PC-3 (cell line): ENCODE measurements around the gene RB1. TPM values are rescaled to one million over a fixed set of nuclear protein-coding genes. Genes with fewer than 3 reads are reported as not detected.

Experiments used
- ATAC-seq: fragments of 200-7000 bp; cut with Tn5 transposase; 2 replicates; pipeline ENCODE4 v1.9.1; 2020; ENCODE audit warnings: mild to moderate bottlenecking, moderate library complexity
- BruUV-seq: library from RNA; stranded (reverse); fragments of 400-500 nt; replicated peaks from 2 replicates; lab custom pipeline; 2021; lab: Mats Ljungman, UMichigan
- CTCF ChIA-PET: fragments of 300-600 bp; sonication (Branson Sonifier 250); formaldehyde crosslinking; loops from one replicate; lab custom pipeline; 2022; ENCODE audit warnings: antibody characterized with exemption; lab: Charles Lee
- POLR2A ChIA-PET: fragments of 300-600 bp; sonication (Branson Sonifier 250); formaldehyde crosslinking; loops from one replicate; lab custom pipeline; 2022; ENCODE audit warnings: antibody characterized with exemption; ENCODE audit not compliant: unreplicated experiment; lab: Charles Lee
- DNase-seq: peaks from one replicate; pipeline ENCODE4 v3.0.0-alpha.2; 2015
- H2AFZ ChIP-seq: fragments of 300-600 bp; sonication (generic); 2 replicates; pipeline ENCODE4 v1.6.0; 2016; ENCODE audit warnings: antibody characterized with exemption, low read length
- H3F3A ChIP-seq: fragments of 300-600 bp; sonication (generic); one replicate; pipeline ENCODE4 v1.6.0; 2017; ENCODE audit warnings: antibody characterized with exemption, low read length, control low read depth, mild to moderate bottlenecking; ENCODE audit not compliant: unreplicated experiment
- H3K27ac ChIP-seq: fragments of 300-600 bp; sonication (generic); 2 replicates; pipeline ENCODE4 v1.5.1; 2016; ENCODE audit warnings: mild to moderate bottlenecking, low read length
- H3K27me3 ChIP-seq: fragments of 300-600 bp; sonication (generic); 2 replicates; pipeline ENCODE4 v1.6.1; 2016; ENCODE audit warnings: low read length, mixed read lengths
- H3K36me3 ChIP-seq: fragments of 300-600 bp; sonication (generic); 2 replicates; pipeline ENCODE4 v1.6.1; 2016; ENCODE audit warnings: low read depth, mixed run types, low read length, mixed read lengths
- H3K4me1 ChIP-seq: fragments of 300-600 bp; sonication (generic); 2 replicates; pipeline ENCODE4 v1.5.1; 2016; ENCODE audit warnings: low read length; ENCODE audit not compliant: insufficient read depth
- H3K4me2 ChIP-seq: fragments of 300-600 bp; sonication (generic); 2 replicates; pipeline ENCODE4 v1.6.0; 2016; ENCODE audit warnings: low read length
- H3K4me3 ChIP-seq: fragments of 300-600 bp; sonication (generic); 2 replicates; pipeline ENCODE4 v1.5.1; 2016; ENCODE audit warnings: mild to moderate bottlenecking, low read length, mixed read lengths
- H3K79me2 ChIP-seq: fragments of 300-600 bp; sonication (generic); 2 replicates; pipeline ENCODE4 v1.6.1; 2017; ENCODE audit warnings: low read length, mixed read lengths
- H3K9ac ChIP-seq: fragments of 300-600 bp; sonication (generic); 2 replicates; pipeline ENCODE4 v1.6.0; 2016; ENCODE audit warnings: mild to moderate bottlenecking, low read length
- H3K9me2 ChIP-seq: fragments of 300-600 bp; sonication (generic); replicated peaks from 2 replicates; pipeline ENCODE4 v1.6.1; 2016; ENCODE audit warnings: mixed run types, low read length, mixed read lengths
- H3K9me3 ChIP-seq: fragments of 300-600 bp; sonication (generic); 2 replicates; pipeline ENCODE4 v1.6.1; 2016; ENCODE audit warnings: low read length, mixed read lengths
- H4K20me1 ChIP-seq: fragments of 300-600 bp; sonication (generic); 2 replicates; pipeline ENCODE4 v1.6.1; 2016; ENCODE audit warnings: low read length, mixed read lengths
- EZH2 ChIP-seq: fragments of 300-600 bp; sonication (generic); IDR thresholded peaks from one replicate; pipeline ENCODE4 v1.6.1; 2017; ENCODE audit warnings: antibody characterized with exemption, mild to moderate bottlenecking, low read length; ENCODE audit not compliant: unreplicated experiment
- EZH2phosphoT487 ChIP-seq: fragments of 300-600 bp; sonication (generic); IDR thresholded peaks from 2 replicates; pipeline ENCODE4 v1.6.1; 2018; ENCODE audit warnings: mild to moderate bottlenecking, antibody characterized with exemption, low read length, borderline replicate concordance
- intact Hi-C: fragments of 100-400 bp; cut with micrococcal nuclease; formaldehyde crosslinking; loops from 2 replicates; pipeline ENCODE4 v1.9.0; 2023
- total RNA-seq: library from RNA; depleted of rRNA; stranded (reverse); fragments of >200 nt; gene quantifications from 2 replicates; pipeline ENCODE4 v1.2.3, GENCODE V29; 2014
- TF ChIP-seq, protein P1 (sequence below): fragments of 300-600 bp; sonication (generic); conservative IDR thresholded peaks from 2 replicates; pipeline ENCODE4 v1.5.1; 2017; ENCODE audit warnings: antibody characterized with exemption, low read depth, mild to moderate bottlenecking, low read length

The RB1 gene
- total RNA-seq, 1 experiment from 2014 or later, result 14.3 TPM

DNA sequence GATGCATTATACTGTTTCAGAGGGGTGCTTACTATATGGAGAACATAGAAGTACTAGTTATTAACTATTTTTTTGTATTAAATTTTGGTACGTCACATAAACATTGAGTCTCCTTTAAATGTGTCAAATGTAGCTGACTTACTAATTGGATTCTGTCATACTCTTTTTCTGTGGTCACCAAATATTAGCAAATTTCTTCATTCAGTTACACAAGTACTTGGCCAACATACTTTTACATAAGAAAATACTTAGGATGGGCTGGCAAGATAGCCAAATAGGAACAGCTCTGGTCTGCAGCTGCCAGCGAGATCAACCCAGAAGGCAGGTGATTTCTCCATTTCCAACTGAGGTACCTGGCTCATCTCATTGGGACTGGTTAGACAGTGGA is 90.1 kb downstream of the RB1 start:
- H3F3A ChIP-seq, result no peaks in the 10 kb centered on the region
- no peak overlapping the region for H3K9ac ChIP-seq
- ATAC-seq (no peak), DNase-seq (no peak)
- intact Hi-C loops, result no loop called here
- no TSS peak for BruUV-seq
- H3K79me2 ChIP-seq, result no peaks in the 10 kb centered on the region
- POLR2A ChIA-PET, result no interaction called here
- no peaks in the 10 kb centered on the region for H3K27me3 ChIP-seq
- no peaks in the 10 kb centered on the region for H3K9me3 ChIP-seq
- H2AFZ ChIP-seq, result no peak overlapping the region
- no peak overlapping the region for H3K4me2 ChIP-seq
- TF ChIP-seq EZH2, result no peak
- TF ChIP-seq, protein P1, sequence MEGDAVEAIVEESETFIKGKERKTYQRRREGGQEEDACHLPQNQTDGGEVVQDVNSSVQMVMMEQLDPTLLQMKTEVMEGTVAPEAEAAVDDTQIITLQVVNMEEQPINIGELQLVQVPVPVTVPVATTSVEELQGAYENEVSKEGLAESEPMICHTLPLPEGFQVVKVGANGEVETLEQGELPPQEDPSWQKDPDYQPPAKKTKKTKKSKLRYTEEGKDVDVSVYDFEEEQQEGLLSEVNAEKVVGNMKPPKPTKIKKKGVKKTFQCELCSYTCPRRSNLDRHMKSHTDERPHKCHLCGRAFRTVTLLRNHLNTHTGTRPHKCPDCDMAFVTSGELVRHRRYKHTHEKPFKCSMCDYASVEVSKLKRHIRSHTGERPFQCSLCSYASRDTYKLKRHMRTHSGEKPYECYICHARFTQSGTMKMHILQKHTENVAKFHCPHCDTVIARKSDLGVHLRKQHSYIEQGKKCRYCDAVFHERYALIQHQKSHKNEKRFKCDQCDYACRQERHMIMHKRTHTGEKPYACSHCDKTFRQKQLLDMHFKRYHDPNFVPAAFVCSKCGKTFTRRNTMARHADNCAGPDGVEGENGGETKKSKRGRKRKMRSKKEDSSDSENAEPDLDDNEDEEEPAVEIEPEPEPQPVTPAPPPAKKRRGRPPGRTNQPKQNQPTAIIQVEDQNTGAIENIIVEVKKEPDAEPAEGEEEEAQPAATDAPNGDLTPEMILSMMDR, result no peak
- no peak for TF ChIP-seq EZH2phosphoT487
- H3K36me3 ChIP-seq, result no peaks in the 10 kb centered on the region
- CTCF ChIA-PET, result no interaction called here
- H3K9me2 ChIP-seq, result no peaks in the 10 kb centered on the region
- H3K4me1 ChIP-seq, result 0 out of 2 replicates have a peak, but pooled peaks cover 2% of the 10 kb centered on the region
- H4K20me1 ChIP-seq, result no peaks in the 10 kb centered on the region
- no peak overlapping the region for H3K27ac ChIP-seq
- H3K4me3 ChIP-seq, result no peak overlapping the region

DNA sequence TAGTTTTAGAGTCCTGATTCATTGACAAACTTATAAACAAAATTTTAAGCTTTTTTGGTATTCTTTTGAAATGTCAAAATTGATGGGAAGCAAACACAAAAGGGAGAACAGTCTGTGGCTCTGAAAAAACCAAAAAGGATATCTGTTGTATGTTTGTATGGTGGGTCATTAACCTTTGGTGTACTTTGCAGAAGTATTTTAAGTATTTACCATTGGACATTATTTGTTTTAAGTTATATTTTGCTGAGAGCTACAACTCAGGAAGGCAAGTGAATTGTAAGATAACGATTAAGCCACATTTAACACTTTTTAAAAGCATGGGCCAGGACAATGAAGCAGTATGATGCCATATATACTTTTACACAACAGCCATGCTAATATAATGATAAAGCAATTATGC is 94.2 kb downstream of the RB1 start:
- DNase-seq (no peak), ATAC-seq (no peak)
- Histone ChIP-seq H3K9me2 (no peaks in the 10 kb centered on the region), H3K9ac (no peak overlapping the region), H3K4me3 (no peak overlapping the region), H3K9me3 (no peaks in the 10 kb centered on the region), H2AFZ (no peak overlapping the region), H3K4me1 (peaks cover 36% of the 10 kb centered on the region), H3K4me2 (no peak overlapping the region), H3K27ac (no peak overlapping the region), H3K36me3 (no peaks in the 10 kb centered on the region; the same call in 1 of the 2 replicates), H4K20me1 (no peaks in the 10 kb centered on the region), H3K79me2 (no peaks in the 10 kb centered on the region), H3F3A (no peaks in the 10 kb centered on the region), H3K27me3 (no peaks in the 10 kb centered on the region)
- BruUV-seq, result no TSS peak
- intact Hi-C loops, result no loop called here
- ChIA-PET POLR2A (interaction anchor here (0.6 to 0.7 kb wide), 2 partner anchors 54 to 96 kb away, joined by 5 to 7 read pairs; no protein-coding TSS in a partner anchor), CTCF (no interaction called here)
- TF ChIP-seq EZH2, result no peak
- TF ChIP-seq EZH2phosphoT487, result no peak
- TF ChIP-seq, protein P1, result no peak

DNA sequence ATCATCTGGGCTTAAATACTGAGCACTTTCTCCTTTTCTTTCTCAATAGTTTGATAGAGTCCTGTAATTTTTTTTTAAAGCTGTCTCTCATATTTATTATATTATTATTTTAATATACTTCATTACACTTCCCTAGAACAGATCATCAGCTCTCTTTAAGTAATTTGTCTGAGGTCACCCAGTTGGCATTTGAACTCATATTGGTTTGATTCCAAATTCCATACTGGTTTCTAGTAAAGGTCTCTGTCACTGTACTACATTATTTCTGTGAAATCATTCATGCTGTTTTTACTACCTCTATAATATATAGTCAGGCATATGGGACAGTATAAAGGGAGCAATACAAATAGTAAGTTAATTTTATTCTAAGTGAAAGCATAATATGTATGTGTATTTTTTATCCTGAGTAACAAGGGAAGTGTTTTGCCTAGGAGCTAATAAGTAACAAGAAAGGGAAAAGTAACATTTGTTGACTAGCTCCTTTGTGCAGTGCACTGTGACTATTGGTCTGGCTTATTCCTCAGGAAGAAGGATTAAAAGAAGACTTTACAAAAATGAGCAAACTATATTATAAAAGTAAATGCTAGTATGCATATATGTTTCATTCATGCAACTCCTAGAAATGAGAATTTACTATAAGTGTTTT is 95.0 kb downstream of the RB1 start:
- H3K4me2 ChIP-seq, result no peak overlapping the region
- ATAC-seq (no peak), DNase-seq (no peak)
- no peaks in the 10 kb centered on the region; the same call in 1 of the 2 replicates for H3K36me3 ChIP-seq
- no peaks in the 10 kb centered on the region for H3K79me2 ChIP-seq
- intact Hi-C loops, result no loop called here
- TF ChIP-seq, protein P1, result no peak
- TF ChIP-seq EZH2phosphoT487 (no peak), EZH2 (no peak)
- H3K27me3 ChIP-seq, result no peaks in the 10 kb centered on the region
- no peaks in the 10 kb centered on the region for H3F3A ChIP-seq
- H4K20me1 ChIP-seq, result no peaks in the 10 kb centered on the region
- POLR2A ChIA-PET, result interaction anchor here (0.7 kb wide), 1 partner anchor 97 kb away, joined by 7 read pairs; no protein-coding TSS in a partner anchor
- H2AFZ ChIP-seq, result no peak overlapping the region
- no peak overlapping the region for H3K9ac ChIP-seq
- H3K4me3 ChIP-seq, result no peak overlapping the region
- BruUV-seq, result no TSS peak
- H3K4me1 ChIP-seq, result peaks cover 36% of the 10 kb centered on the region
- H3K27ac ChIP-seq, result no peak overlapping the region
- no peaks in the 10 kb centered on the region for H3K9me3 ChIP-seq
- CTCF ChIA-PET, result no interaction called here
- no peaks in the 10 kb centered on the region for H3K9me2 ChIP-seq
